H1 (cell line): Measurements from ENCODE around the gene CAPN13. TPM values are rescaled to one million over a fixed set of nuclear protein-coding genes. Genes with fewer than 3 reads are reported as not detected.

Source experiments
- CEBPB ChIP-seq: IDR thresholded peaks from 2 replicates; pipeline ENCODE4 v1.6.1; 2012; ENCODE audit warnings: low read depth, low read length
- RNF2 ChIP-seq: fragments of 200-900, 300-1000 bp; sonication (generic); IDR thresholded peaks from 2 replicates; pipeline ENCODE4 v1.7.1; 2016; ENCODE audit warnings: borderline replicate concordance, low read depth, mild to moderate bottlenecking, antibody characterized with exemption, low read length; ENCODE audit not compliant: poor library complexity, severe bottlenecking; ENCODE audit errors: missing control alignments
- polyA plus RNA-seq, 7 experiments: library from polyadenylated mRNA; depleted of rRNA in 3 of 7; stranded (reverse) in 5 of 7; unstranded in 2 of 7; fragments of >200 nt in 5 of 7; fragments of 200-250 nt in 2 of 7; gene quantifications; 1 replicate in 5 of 7; 2 replicates in 1 of 7; 4 replicates in 1 of 7; pipeline versions ENCODE4 v1.2.1 to v1.2.3, GENCODE V29; 2011 to 2013; ENCODE audit warnings: missing spikeins in 2 of 7, mixed read lengths in 2 of 7
- total RNA-seq: library from RNA; stranded (reverse); fragmentation: NEBNext Ultra II Directional; extraction: Animal tissue kit (Norgen Biotek cat#: 25700); gene quantifications from 2 replicates; pipeline ENCODE4 v1.2.1, GENCODE V29; 2021

CAPN13 gene
- total and polyA plus RNA-seq, 2 of the 8 experiments (the other 6 are each of a cell fraction or from before 2014, with no cell fraction given): 2.4 TPM

- TF ChIP-seq RNF2 (no peak), CEBPB (no peak)
These were observed 14.7 kb downstream of the CAPN13 start (continued) for GRCh38 chr2:30792521-30792920.
